ENCODE measurements around the gene HPSE2. TPM values are rescaled to one million over a fixed set of nuclear protein-coding genes. Genes with fewer than 3 reads are reported as not detected.

Gene HPSE2
- total RNA-seq, 2 donors from 2014 or later = 0.18 to 0.74 TPM

DNA sequence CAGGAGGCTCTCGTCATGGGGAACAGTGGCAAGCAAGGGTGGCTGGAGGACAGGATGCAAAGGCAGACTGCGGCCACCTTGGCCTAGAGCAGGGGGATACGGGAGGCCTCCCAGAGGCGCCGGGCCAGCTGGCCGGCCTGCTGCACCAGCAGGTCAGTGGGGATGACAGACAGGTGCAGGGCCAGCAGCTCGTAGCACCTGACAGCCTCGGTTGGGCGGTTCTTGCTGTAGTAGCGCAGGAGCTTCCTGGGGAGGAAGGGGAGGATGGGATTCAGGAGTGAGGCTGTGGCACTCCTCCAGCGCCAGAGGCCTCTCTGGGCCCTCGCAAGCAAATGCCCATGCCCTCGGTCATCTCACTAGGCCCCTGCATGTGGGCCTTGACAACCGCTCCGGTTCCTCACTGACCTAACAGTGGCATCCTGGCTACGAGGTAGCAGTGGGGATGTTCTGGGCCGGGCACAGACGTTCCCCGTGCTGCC is 818.1 kb downstream of the HPSE2 start:
- no peak for ATAC-seq
- intact Hi-C loops (cut with DNase I) = loop anchor here in 1 of 2 donors (10.0 kb wide), 1 partner anchor 153 kb away; the partner anchor contains the start of gene LOXL4
- DNase-seq = no peak

DNA sequence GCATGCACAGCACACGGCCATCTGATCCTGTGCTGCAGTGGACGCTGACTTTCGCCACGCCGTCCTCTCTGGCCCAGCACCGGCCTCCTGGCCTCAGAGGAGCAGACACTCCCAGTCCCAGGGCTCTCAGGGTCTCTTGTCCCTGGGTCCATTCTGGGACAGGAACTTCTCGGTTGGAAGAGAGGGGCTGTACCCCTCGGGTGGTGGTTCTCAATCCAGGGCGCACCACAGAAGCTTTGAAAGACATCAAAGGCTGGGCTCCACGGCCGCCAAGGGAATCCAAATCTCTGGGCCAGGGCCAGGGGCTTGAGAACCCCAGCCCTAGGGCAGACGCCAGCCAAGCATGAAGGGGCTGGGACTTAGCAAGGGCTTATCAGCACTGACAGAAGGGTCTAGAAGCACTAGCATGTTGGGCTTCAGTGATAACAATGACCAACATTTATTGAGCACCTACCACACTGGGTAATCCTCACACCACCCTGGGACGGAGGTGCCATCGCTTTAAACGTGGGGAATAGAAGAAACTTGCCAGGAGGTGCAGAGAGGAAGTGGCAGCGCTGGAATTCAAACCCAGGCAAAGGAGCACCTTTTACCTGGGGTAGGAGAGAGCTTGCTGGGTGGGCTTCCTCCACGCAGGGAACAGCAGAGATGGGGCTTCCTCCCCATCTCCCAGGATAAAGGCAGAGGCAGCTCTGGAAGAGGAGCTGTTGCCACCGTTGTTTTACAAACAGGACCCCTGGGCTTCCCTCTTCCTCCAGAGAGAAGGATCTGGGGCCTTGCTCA is 818.9 kb downstream of the HPSE2 start:
- no peak for ATAC-seq
- intact Hi-C loops (cut with DNase I) = loop anchor here in 1 of 2 donors (10.0 kb wide), 1 partner anchor 152 kb away; the partner anchor contains the start of gene LOXL4
- DNase-seq = no peak

DNA sequence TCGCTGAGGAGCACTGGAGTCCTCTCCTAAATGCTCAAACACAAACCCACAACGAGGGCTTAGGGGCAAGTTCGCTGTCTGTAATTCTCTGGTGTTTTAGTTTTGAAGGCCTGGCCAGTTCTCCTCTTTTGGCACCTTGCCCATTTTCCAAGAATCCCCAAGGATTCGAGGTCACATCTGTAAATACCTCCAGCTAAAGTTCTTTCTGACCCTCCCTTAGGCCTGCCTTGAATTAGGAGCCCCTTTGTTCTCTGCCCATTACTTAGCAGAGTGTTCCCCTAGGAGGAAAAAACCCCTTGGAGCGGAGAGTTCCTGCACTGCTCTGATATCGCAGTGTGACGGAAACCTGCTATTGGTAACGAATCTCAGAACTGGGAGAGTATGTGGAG is 819.9 kb downstream of the HPSE2 start:
- intact Hi-C loops (cut with DNase I) = loop anchor here in 1 of 2 donors (10.0 kb wide), 1 partner anchor 151 kb away; the partner anchor contains the start of gene LOXL4

DNA sequence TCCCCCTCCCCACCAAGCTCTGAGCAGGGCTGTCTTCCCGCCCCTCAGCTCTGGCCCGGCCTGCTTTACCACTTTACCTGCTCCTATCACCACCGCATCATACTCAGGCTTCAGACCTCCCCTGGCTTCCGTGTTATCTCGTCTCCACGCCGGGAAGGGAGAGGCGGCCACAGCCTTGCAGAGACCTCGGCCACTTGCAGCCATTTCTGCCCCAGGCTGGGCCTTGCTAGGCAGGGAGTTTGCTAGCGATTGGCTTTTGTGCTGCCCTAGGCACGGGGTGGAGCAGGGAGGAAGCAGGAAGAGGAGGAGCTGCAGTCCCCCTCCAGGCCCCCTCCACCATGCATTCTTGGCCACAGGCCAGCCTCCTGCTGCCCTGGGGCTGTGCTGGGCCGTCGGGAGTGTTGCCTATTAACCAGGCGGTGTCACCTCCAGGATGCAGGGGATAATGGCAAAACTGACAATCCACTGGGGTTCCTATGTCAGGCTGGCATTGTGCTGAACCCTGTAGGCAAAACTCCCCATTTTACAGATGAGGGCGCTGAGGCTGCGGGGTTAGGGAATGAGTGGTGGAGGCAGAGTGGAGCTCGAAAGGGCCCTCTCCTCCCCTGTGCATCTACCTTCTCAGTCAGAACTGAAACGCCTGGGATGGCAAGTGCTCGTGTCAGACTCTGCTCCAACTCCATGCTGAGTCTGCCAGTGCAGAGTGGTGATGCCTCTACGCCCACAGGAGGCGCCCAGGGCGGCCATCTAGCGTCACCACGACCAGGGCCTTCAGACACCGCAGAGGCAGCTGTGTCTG is 820.5 kb downstream of the HPSE2 start, which contains the start of gene PYROXD2:
PYROXD2 (minus strand) TSS at position 251 of the 799 bp plus-strand sequence; CDS start at position 204, 47 bp downstream.
- ATAC-seq (peak; percentile 97 to 98), DNase-seq (peak; percentile 93)
- intact Hi-C loops (cut with DNase I) = loop anchor here in 1 of 2 donors (10.0 kb wide), 1 partner anchor 150 kb away; the partner anchor contains the start of gene LOXL4

More for the DNA sequence above, 819.9 kb downstream of the HPSE2 start:
- DNase-seq (no peak), ATAC-seq (peak in 1 of 2 donors; percentile 1)

DNA sequence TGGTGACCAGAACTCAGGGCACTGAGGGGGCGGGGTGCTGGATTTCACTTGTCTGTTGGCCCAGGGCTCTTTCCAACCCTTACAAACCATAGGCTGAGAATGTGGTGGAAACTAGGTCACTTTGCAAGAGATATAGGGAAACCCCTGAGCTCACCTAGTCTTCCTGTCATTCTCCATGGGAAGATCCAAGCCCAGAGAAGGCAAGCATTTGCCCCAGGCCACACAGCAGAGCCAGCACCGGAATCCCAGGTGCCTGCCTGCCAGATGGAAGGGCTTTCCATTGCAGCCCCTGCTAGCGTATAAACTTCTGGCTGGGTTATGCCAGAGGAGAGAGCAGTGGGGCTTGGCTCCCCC is 821.1 kb downstream of the HPSE2 start:
- intact Hi-C loops (cut with DNase I) = loop anchor here in 1 of 2 donors (10.0 kb wide), 1 partner anchor 150 kb away; the partner anchor contains the start of gene LOXL4
- DNase-seq (no peak), ATAC-seq (no peak)

DNA sequence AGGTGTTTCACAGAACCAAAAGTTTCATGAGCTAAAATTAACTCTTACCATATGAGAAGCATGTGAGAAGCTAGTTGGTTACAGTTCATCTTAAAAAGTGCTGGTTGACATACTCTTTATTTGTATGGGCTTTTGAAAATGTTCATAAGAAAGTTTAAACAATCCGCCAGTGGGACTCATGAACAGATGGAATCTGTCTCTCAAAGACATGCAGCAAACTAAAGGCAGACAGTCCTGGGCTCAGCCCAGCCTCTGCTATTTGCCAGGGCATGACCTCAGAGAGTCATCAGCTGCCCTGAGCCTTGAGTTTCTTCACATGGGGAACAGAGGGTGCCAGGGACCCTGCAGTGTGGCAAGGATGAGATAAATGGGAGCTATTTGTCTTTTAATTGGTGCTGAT is 823.9 kb downstream of the HPSE2 start:
- ATAC-seq (no peak), DNase-seq (no peak)
- intact Hi-C loops (cut with DNase I) = loop anchor here in 1 of 2 donors (10.0 kb wide), 1 partner anchor 147 kb away; the partner anchor contains the start of gene LOXL4

DNA sequence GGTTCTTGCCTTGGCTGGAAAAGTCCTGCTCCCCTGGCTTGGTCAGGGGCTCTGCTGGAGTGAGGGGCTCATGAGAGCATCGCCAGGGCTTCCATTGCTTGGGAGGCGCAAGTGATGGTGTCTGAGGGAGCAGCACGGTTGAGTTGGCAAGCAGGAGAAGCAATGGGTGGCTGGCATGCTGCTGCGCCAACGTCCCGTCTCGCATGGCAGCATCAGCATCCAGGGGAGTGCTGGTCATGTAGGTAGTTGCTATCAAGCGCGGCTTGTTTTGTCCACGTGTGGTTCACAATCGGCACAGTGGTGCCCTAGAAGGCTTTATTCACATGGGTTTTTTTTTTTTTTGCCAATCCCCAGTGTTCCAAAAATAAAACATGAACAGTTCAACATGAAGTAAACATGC is 824.5 kb downstream of the HPSE2 start:
- no peak for DNase-seq
- ATAC-seq = no peak
- intact Hi-C loops (cut with DNase I) = loop anchor here in 1 of 2 donors (10.0 kb wide), 1 partner anchor 146 kb away; the partner anchor contains the start of gene LOXL4

DNA sequence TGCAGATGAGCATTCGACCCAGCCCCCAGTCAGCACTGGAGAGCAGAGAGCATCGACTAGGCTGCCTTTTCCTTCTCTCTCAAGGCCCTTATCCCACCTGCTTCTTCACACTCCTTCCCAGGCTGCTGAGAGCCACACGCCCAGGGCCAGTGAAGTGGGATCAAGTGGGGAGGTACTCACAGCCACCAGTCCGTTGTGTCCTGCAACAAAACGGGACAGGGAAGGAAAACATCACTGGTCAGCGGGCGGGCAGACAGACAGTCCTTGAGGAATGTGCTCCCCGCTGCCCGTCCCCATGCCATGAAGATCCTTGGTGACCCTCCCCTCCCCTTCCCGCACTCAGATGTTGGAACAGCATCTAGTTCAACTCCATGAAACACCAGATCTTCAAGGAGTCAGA is 824.9 kb downstream of the HPSE2 start:
- intact Hi-C loops (cut with DNase I) = loop anchor here in 1 of 2 donors (10.0 kb wide), 1 partner anchor 146 kb away; the partner anchor contains the start of gene LOXL4
- ATAC-seq (no peak), DNase-seq (no peak)

DNA sequence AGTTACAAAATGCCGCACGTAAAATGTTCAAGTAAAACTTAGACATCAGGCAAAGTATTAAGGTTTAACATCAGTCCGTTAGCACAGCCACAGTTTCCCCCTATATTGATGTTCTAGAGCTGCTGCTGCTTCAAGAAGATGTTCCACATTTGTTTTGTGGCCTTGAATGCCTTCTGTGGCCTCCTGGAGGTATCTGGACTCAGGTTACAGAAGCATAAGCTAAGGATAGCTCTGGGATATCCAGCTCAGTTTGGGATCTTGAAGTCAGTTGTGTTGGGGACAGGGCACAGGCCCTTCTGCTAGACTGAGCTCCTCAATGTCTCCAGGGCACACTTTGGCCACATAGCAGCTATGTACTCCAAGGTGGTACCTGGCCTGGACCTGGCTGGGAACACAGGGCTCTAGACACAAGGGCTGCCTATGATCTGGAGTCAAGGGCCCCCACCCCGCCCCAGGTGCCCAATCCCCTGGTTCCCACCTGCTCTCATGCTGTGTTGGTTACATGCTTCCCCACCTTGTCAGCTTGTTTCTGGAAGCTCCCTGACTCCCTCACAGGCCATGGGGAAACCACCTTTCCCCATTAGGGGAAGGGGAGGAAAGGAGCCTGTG is 825.4 kb downstream of the HPSE2 start:
- no peak for DNase-seq
- no peak for ATAC-seq
- intact Hi-C loops (cut with DNase I) = loop anchor here in 1 of 2 donors (10.0 kb wide), 1 partner anchor 145 kb away; the partner anchor contains the start of gene LOXL4

DNA sequence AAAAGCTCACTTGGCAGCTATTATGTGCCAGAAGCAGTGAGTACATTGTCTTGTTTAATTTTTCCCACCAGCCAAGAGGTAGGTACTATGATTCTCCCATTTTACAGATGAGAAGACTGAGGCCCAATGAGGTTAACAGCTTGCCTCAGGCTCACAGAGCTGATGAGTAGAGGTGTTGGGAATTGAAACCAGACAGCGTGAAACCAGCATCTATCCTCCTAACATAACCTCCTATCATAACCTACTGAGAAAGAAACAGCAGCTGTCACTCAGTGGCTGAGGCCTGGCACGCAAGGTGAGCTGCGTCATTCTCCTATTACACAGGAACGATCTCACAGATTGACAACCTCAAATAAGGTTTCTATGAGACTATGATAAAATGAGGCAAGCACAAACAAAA is 826.9 kb downstream of the HPSE2 start:
- ATAC-seq (no peak), DNase-seq (no peak)
- intact Hi-C loops (cut with DNase I) = no loop called here

DNA sequence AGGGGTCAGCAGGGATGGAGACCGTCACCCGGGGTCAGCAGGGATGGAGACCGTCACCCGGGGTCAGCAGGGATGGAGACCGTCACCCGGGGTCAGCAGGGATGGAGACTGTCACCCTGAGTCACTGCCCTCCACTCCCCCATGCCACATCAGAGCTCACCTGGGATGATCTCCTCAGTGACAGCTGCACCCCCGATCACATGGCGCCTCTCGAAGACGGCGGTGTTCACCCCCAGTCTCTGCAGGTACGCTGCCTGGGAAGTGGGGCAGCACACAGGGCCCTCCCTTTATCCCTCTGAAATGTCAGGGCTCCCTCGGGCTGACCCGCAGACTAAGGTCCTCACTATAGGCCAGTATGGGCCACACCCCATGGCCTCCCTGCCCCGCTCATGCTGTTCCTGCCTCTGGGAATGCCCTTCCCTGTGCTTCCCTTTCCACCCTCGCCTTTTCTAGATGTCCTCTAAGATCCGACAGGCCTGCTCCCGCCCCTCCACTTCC is 827.9 kb downstream of the HPSE2 start:
- no peak for ATAC-seq
- intact Hi-C loops (cut with DNase I) = no loop called here
- DNase-seq = no peak

Small RNAs within 50 kb of the gene (microRNA-seq; reads per million reads assigned to microRNA genes)
- gene MIR4685 (0.60 to 1.6 reads per million in 2 donors), gene MIR6507 (0 to 0.20 reads per million in 2 donors)

Other genes with a start within 250 kb of the HPSE2 start
- under 1 TPM; 0.05 to 0.15 TPM for gene CNNM1, start 93.5 kb upstream of the HPSE2 start, total RNA-seq
- gene GOT1, start 194.8 kb upstream of the HPSE2 start, total RNA-seq = 100 to 1,000 TPM; 404 to 437 TPM

Data from left cardiac atrium (tissue), 4 donors.